Choroid plexus epithelial cell (primary cell): ENCODE results near the gene NPL.

Experiments
- DNase-seq: peaks from one replicate; pipeline ENCODE4 v3.0.0-alpha.2; 2010; ENCODE audit warnings: low read depth
- H3K4me3 ChIP-seq: 2 replicates; pipeline ENCODE4 v1.5.1; 2011; ENCODE audit warnings: low read depth, mild to moderate bottlenecking, control low read depth, low read length, moderate library complexity
- CTCF ChIP-seq: conservative IDR thresholded peaks from 2 replicates; pipeline ENCODE4 v1.5.1; 2011; ENCODE audit warnings: low read depth, mild to moderate bottlenecking, control low read depth, inconsistent platforms, low read length, moderate library complexity

The NPL gene

GRCh38 chr1:182816863-182817262, 27.3 kb downstream of the NPL start:
- DNase-seq: no peak
- no peak for TF ChIP-seq CTCF
- H3K4me3 ChIP-seq: no peak overlapping the region

GRCh38 chr1:182817802-182818201, 28.2 kb downstream of the NPL start:
- no peak overlapping the region for H3K4me3 ChIP-seq
- no peak for TF ChIP-seq CTCF
- DNase-seq: no peak

- TF ChIP-seq CTCF: no peak
- DNase-seq: no peak
- H3K4me3 ChIP-seq: no peak overlapping the region
Measured at GRCh38 chr1:182823220-182823619, 33.6 kb downstream of the NPL start.

GRCh38 chr1:182826892-182827291, 37.3 kb downstream of the NPL start:
- TF ChIP-seq CTCF: no peak
- DNase-seq: no peak

GRCh38 chr1:182829285-182829932, 39.8 kb downstream of the NPL start:
- DNase-seq: no peak

More at GRCh38 chr1:182826892-182827291, 37.3 kb downstream of the NPL start:
- no peak overlapping the region for H3K4me3 ChIP-seq

GRCh38 chr1:182833271-182833670, 43.7 kb downstream of the NPL start:
- no peak overlapping the region for H3K4me3 ChIP-seq
- peak; percentile 54 for DNase-seq
- no peak for TF ChIP-seq CTCF

More at GRCh38 chr1:182829285-182829932, 39.8 kb downstream of the NPL start:
- H3K4me3 ChIP-seq: no peak overlapping the region
- no peak for TF ChIP-seq CTCF

GRCh38 chr1:182834326-182834725, 44.8 kb downstream of the NPL start:
- no peak for DNase-seq
- no peak for TF ChIP-seq CTCF
- H3K4me3 ChIP-seq: no peak overlapping the region
